Measurements from ENCODE around the gene GID4.
A peak's percentile ranks its signal among the peaks of the same experiment; 100 is the strongest.

Gene GID4

GRCh38 chr17:18041776-18042175 lies 2.6 kb downstream of the GID4 start:
- H3K4me3 ChIP-seq (ENCODE audit: control insufficient read depth, low read depth, low read length) = no peak overlapping the region
- DNase-seq (ENCODE audit: low read depth) = peak; percentile 85
- TF ChIP-seq CTCF (conservative IDR thresholded peaks at IDR 0.05; ENCODE audit: control insufficient read depth, insufficient read depth, low read depth, low read length) = no peak

- TF ChIP-seq CTCF (conservative IDR thresholded peaks at IDR 0.05; ENCODE audit: control insufficient read depth, insufficient read depth, low read depth, low read length) = no peak
- DNase-seq (ENCODE audit: low read depth) = no peak
- no peak overlapping the region for H3K4me3 ChIP-seq (ENCODE audit: control insufficient read depth, low read depth, low read length)
Observed at GRCh38 chr17:18042983-18043382, 3.8 kb downstream of the GID4 start.

- peak; percentile 37 for DNase-seq (ENCODE audit: low read depth)
- no peak overlapping the region for H3K4me3 ChIP-seq (ENCODE audit: control insufficient read depth, low read depth, low read length)
- peak; percentile 12 for TF ChIP-seq CTCF (conservative IDR thresholded peaks at IDR 0.05; ENCODE audit: control insufficient read depth, insufficient read depth, low read depth, low read length)
Observed at GRCh38 chr17:18043491-18043890, 4.3 kb downstream of the GID4 start.

- no peak for TF ChIP-seq CTCF (conservative IDR thresholded peaks at IDR 0.05; ENCODE audit: control insufficient read depth, insufficient read depth, low read depth, low read length)
- DNase-seq (ENCODE audit: low read depth) = no peak
- H3K4me3 ChIP-seq (ENCODE audit: control insufficient read depth, low read depth, low read length) = no peak overlapping the region
Observed at GRCh38 chr17:18044609-18045008, 5.4 kb downstream of the GID4 start.

DNA sequence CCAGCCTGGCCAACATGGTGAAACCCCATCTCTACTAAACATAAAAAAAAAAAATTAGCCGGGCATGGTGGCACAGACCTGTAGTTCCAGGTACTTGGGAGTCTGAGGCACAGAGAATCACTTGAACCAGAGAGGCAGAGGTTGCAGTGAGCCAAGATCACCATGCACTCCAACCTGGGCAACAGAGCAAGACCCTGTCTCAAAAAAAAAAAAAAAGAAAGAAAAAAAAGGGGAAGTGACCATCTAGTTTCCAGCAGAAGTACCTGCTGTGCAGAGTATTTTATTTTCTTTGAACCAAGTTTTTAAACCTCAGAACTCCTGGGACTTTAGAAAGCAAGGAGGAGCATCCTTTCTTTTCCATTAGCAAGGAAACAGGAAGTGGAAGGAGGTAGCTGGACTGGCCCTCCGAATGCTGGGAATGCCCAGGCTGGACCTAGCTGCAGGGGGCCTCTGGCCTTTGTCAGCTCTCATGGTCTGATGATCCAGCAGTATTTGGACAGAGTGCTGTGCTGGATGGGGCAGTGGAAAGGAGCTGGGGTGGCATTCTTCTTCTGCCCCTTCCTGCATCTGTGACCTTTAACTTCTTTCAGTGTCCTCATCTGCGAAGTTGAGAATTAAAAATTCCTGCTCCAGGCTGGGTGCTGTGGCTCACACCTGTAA lies 6.6 kb downstream of the GID4 start:
- no peak overlapping the region for H3K4me3 ChIP-seq (ENCODE audit: control insufficient read depth, low read depth, low read length)
- TF ChIP-seq CTCF (conservative IDR thresholded peaks at IDR 0.05; ENCODE audit: control insufficient read depth, insufficient read depth, low read depth, low read length) = no peak
- no peak for DNase-seq (ENCODE audit: low read depth)

DNA sequence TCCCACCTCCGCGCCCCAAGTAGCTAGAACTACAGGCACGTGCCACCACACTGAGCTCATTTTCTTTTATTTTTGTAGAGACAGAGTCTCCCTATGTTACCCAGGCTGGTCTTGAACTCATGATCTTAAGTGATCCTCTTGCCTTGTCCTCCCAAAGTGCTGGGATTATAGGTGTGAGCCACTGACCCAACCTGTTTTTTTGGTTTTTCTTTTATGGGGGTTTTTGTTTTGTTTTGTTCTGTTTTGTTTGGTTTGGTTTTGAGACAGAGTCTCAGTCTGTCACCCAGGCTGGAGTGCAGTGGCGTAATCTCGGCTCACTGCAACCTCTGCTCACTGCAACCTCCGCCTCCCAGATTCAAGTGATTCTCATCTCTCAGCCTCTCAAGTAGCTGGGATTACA lies 16.4 kb downstream of the GID4 start:
- TF ChIP-seq CTCF (conservative IDR thresholded peaks at IDR 0.05; ENCODE audit: control insufficient read depth, insufficient read depth, low read depth, low read length) = no peak
- no peak for DNase-seq (ENCODE audit: low read depth)
- no peak overlapping the region for H3K4me3 ChIP-seq (ENCODE audit: control insufficient read depth, low read depth, low read length)

GRCh38 chr17:18056214-18056613 lies 17.0 kb downstream of the GID4 start:
- no peak for DNase-seq (ENCODE audit: low read depth)
- H3K4me3 ChIP-seq (ENCODE audit: control insufficient read depth, low read depth, low read length) = no peak overlapping the region
- TF ChIP-seq CTCF (conservative IDR thresholded peaks at IDR 0.05; ENCODE audit: control insufficient read depth, insufficient read depth, low read depth, low read length) = no peak

All from fibroblast of mammary gland (primary cell).